Fibroblast of pulmonary artery (primary cell): ENCODE measurements around the gene MIOS.

Experiments used
- DNase-seq: peaks from one replicate; pipeline ENCODE4 v3.0.0-alpha.2; 2010; ENCODE audit warnings: low read depth
- H3K4me3 ChIP-seq: replicated peaks from 2 replicates; pipeline ENCODE4 v1.5.1; 2011; ENCODE audit warnings: low read depth, mild to moderate bottlenecking, control low read depth, low read length, moderate library complexity
- CTCF ChIP-seq: IDR thresholded peaks from 2 replicates; pipeline ENCODE4 v1.5.1; 2011; ENCODE audit warnings: mild to moderate bottlenecking, control low read depth, low read length, inconsistent platforms; ENCODE audit errors: missing control alignments

Gene MIOS

DNA sequence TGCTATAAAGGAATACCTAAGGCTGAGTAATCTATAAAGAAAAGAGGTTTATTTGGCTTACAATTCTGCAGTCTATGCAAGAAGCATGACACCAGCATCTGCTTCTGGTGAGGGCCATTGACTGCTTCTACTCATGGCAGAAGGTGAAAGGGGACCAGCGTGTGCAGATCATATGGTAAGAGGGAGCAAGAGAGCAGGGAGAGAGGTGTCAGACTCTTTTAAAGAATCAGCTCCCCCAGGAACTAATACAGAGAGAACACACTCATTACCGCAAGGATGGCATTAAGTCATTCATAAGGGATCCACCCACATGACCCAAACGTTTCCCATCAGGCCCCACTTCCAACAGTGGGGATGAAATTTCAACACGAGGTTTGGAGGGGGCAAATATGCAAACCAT lies 27.5 kb upstream of the MIOS start:
- no peak for DNase-seq
- H3K4me3 ChIP-seq: no peak overlapping the region
- TF ChIP-seq CTCF: no peak

DNA sequence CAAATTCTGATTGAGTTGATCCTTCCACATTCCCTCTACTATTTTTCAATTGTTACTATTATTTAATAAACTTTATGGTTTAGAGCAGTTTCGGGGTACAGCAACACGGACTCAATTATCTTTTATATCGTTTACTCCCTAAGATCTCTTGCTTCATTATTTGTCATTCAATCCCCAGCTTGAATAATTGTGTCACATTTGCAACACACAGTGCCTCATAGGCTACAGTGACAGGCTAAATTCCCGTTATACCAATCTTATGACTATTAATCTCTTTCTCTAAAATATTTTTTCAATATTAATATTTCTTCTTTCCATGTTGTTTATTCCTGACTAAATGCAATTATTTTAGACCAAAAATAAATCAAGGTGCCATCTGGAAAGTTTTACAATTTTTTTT lies 27.0 kb upstream of the MIOS start:
- TF ChIP-seq CTCF: no peak
- DNase-seq: no peak
- no peak overlapping the region for H3K4me3 ChIP-seq

- no peak for DNase-seq
- no peak for TF ChIP-seq CTCF
- no peak overlapping the region for H3K4me3 ChIP-seq
Measured at GRCh38 chr7:7542251-7542835, 24.3 kb upstream of the MIOS start.

- no peak for DNase-seq
Measured at GRCh38 chr7:7548407-7548806, 18.3 kb upstream of the MIOS start.

DNA sequence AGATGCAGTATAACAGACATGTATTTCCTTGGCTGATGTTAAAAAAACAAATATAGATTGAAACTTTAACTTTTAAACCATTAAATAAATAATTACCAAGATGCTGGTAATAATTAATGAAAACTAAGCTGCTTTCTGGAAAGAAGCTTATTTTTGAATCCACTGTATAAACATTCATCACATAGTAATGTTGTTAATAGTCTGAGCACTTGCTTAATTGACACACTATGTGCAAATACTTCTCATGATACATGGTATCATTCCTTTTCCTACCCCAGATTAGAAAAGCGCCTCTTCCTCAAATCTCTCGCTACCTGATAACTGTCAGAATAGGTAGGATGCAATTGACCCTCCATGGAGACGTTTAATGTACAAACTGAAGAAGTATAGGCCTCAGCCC lies 16.0 kb upstream of the MIOS start:
- TF ChIP-seq CTCF: no peak
- no peak for DNase-seq
- no peak overlapping the region for H3K4me3 ChIP-seq

More at GRCh38 chr7:7548407-7548806, 18.3 kb upstream of the MIOS start:
- H3K4me3 ChIP-seq: no peak overlapping the region
- TF ChIP-seq CTCF: no peak

DNA sequence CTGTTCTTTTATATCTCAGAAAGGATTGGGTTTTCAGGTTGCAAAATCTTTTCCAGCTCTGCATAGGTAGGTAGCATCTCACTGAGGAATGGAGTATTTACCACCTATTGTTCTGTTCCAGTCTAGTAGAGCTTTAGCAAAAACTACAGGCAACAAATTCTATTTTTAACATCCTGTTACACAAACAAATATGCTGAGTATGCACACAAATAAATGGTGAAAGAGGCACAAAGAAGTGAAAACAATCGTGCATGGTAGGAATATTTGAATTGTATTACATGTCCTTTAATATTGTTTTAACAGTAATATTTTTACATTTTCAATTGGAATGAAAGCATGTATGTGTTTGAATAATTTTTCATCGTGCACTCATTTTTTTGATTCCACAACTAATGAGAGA lies 14.5 kb upstream of the MIOS start:
- no peak overlapping the region for H3K4me3 ChIP-seq
- TF ChIP-seq CTCF: no peak
- no peak for DNase-seq

DNA sequence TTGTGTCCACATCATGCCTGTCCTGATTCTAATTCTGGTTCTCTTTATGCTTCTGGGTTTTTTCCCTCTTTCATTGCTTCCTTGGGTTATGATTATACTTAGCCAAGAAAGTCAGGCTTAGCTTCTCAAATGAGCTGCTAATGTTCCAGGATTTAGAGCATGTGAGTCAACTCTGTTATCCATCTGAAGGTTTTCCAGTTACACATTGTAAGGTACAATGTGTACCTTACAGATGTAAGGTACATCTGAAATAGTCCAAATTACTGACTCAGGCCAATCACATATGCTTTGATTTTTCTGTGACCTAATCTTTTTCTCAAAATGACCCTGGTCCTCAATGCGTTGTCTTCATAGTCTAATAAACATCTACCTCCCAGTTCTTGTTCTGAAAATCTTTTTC lies 13.3 kb upstream of the MIOS start:
- no peak overlapping the region for H3K4me3 ChIP-seq
- DNase-seq: no peak
- no peak for TF ChIP-seq CTCF
